GM12878 (cell line): Measurements from ENCODE around the gene LPGAT1. TPM values are rescaled to one million over a fixed set of nuclear protein-coding genes. Genes with fewer than 3 reads are reported as not detected.

Source experiments
- ATAC-seq: fragments of 200-7000 bp; cut with Tn5 transposase; 3 replicates; pipeline ENCODE4 v1.9.1; 2020; ENCODE audit warnings: mild to moderate bottlenecking, moderate library complexity
- BruUV-seq: library from RNA; stranded (reverse); fragments of 400-500 nt; replicated peaks from 2 replicates; lab custom pipeline; 2021; lab: Mats Ljungman, UMichigan
- CTCF ChIA-PET: fragments of 300-600 bp; sonication (Branson Sonifier 250); formaldehyde crosslinking; extraction: SDS; loops from one replicate; lab custom pipeline; 2021; ENCODE audit warnings: inconsistent platforms; lab: Yijun Ruan, JAX
- POLR2A ChIA-PET: fragments of 350-600 bp; formaldehyde crosslinking; extraction: SDS; loops from one replicate; lab custom pipeline; 2021; ENCODE audit warnings: inconsistent platforms; lab: Charles Lee
- RAD21 ChIA-PET: fragments of 300-600 bp; sonication (Branson Sonifier 250); formaldehyde crosslinking; loops from one replicate; lab custom pipeline; 2023; ENCODE audit warnings: antibody characterized with exemption; ENCODE audit not compliant: unreplicated experiment; lab: Charles Lee
- SMC1A ChIA-PET: fragments of 300-600 bp; sonication (Branson Sonifier 250); formaldehyde crosslinking; loops from one replicate; lab custom pipeline; 2023; ENCODE audit not compliant: unreplicated experiment, uncharacterized antibody; lab: Charles Lee
- DNase-seq: peaks from one replicate; pipeline ENCODE4 v3.0.0-alpha.2; 2011; ENCODE audit warnings: low read depth, low spot score
- FAIRE-seq: peaks from 3 replicates; lab custom pipeline; 2011; peaks lifted over from hg19 to GRCh38; lab: Jason Lieb, UNC
- H2AFZ ChIP-seq: 2 replicates; pipeline ENCODE4 v1.6.0; 2011; ENCODE audit warnings: low read depth, low read length, control low read depth; ENCODE audit not compliant: control insufficient read depth
- H3K27ac ChIP-seq: 2 replicates; pipeline ENCODE4 v1.5.1; 2011; ENCODE audit warnings: control low read depth; ENCODE audit not compliant: control insufficient read depth, insufficient read depth
- H3K27me3 ChIP-seq, 2 experiments: replicated peaks in 1 of 2; 2 replicates each; pipeline versions ENCODE4 v1.6.0 to v1.6.1; 2011; ENCODE audit warnings: low read length in 1 of 2; ENCODE audit not compliant: control insufficient read depth in 2 of 2, insufficient read depth in 2 of 2
- H3K36me3 ChIP-seq, 2 experiments: 2 replicates each; pipeline ENCODE4 v1.5.1; 2011; ENCODE audit warnings: low read length in 1 of 2; ENCODE audit not compliant: control insufficient read depth in 2 of 2, insufficient read depth in 2 of 2
- H3K4me1 ChIP-seq: 2 replicates; pipeline ENCODE4 v1.6.1; 2011; ENCODE audit warnings: mild to moderate bottlenecking, low read length, moderate library complexity, mixed read lengths; ENCODE audit not compliant: control insufficient read depth, insufficient read depth
- H3K4me2 ChIP-seq: 2 replicates; pipeline ENCODE4 v1.6.0; 2011; ENCODE audit warnings: control low read depth; ENCODE audit not compliant: control insufficient read depth, insufficient read depth
- H3K4me3 ChIP-seq: fragments of 200-600 bp; sonication (generic); 2 replicates; pipeline ENCODE4 v1.5.1; 2016
- H3K79me2 ChIP-seq: 2 replicates; pipeline ENCODE4 v1.6.0; 2011; ENCODE audit warnings: low read length; ENCODE audit not compliant: control insufficient read depth, insufficient read depth
- H3K9ac ChIP-seq: 2 replicates; pipeline ENCODE4 v1.8.0; 2011; ENCODE audit warnings: low read length, control low read depth, mixed read lengths; ENCODE audit not compliant: control insufficient read depth, insufficient read depth
- H3K9me3 ChIP-seq: replicated peaks from 3 replicates; pipeline ENCODE4 v1.5.1; 2011; ENCODE audit warnings: mild to moderate bottlenecking, low read length; ENCODE audit not compliant: control insufficient read depth, insufficient read depth
- H4K20me1 ChIP-seq: 2 replicates; pipeline ENCODE4 v1.6.0; 2011; ENCODE audit not compliant: control insufficient read depth, insufficient read depth
- ASH2L ChIP-seq: fragments of 300-600, 200-600 bp; sonication (generic); IDR thresholded peaks from 2 replicates; pipeline ENCODE4 v1.6.1; 2017; ENCODE audit warnings: low read depth, mild to moderate bottlenecking, borderline replicate concordance
- ATF2 ChIP-seq: IDR thresholded peaks from 2 replicates; pipeline ENCODE4 v1.6.1; 2012; ENCODE audit warnings: low read length, inconsistent platforms
- BHLHE40 ChIP-seq, 2 experiments: fragments of 450-650 bp in 1 of 2; IDR thresholded peaks; 2 replicates each; pipeline ENCODE4 v1.6.1; 2011 to 2017; ENCODE audit warnings: low read depth in 2 of 2, borderline replicate concordance in 1 of 2, improper control_type of control experiment in 1 of 2, low read length in 1 of 2, mild to moderate bottlenecking in 1 of 2
- E4F1 ChIP-seq: fragments of 450-650 bp; IDR thresholded peaks from 2 replicates; pipeline ENCODE4 v1.6.1; 2018; ENCODE audit warnings: borderline replicate concordance, mild to moderate bottlenecking; ENCODE audit not compliant: partially characterized antibody
- FOXK2 ChIP-seq: fragments of 450-650 bp; IDR thresholded peaks from 2 replicates; pipeline ENCODE4 v1.6.1; 2017; ENCODE audit warnings: mild to moderate bottlenecking, moderate library complexity
- IKZF1 ChIP-seq: fragments of 450-650 bp; conservative IDR thresholded peaks from 2 replicates; pipeline ENCODE4 v1.6.1; 2017; ENCODE audit warnings: antibody characterized with exemption, mild to moderate bottlenecking
- POLR2AphosphoS2 ChIP-seq: IDR thresholded peaks from 2 replicates; pipeline ENCODE4 v1.6.1; 2011; ENCODE audit warnings: low read depth, mild to moderate bottlenecking, low read length, improper control_type of control experiment, moderate library complexity
- ZNF384 ChIP-seq: IDR thresholded peaks from 2 replicates; pipeline ENCODE4 v1.6.1; 2012; ENCODE audit warnings: low read depth, mild to moderate bottlenecking, low read length, improper control_type of control experiment, borderline replicate concordance
- WGBS: methylation state at CpG from one replicate; pipeline ENCODE4 v1.1.6; 2016; ENCODE audit warnings: low lambda C conversion rate; ENCODE audit not compliant: insufficient replicate concordance, insufficient coverage; ENCODE audit errors: missing lambda C conversion rate; 5-methylcytosine and 5-hydroxymethylcytosine counted together
- in situ Hi-C: fragments of 300-500 bp; cut with MboI; formaldehyde crosslinking; loops from 9 replicates; pipeline ENCODE4 v1.14.3; 2018; ENCODE audit warnings: mixed read lengths
- intact Hi-C: fragments of 100-400 bp; cut with micrococcal nuclease; formaldehyde crosslinking; loops from one replicate; pipeline ENCODE4 v1.14.2; 2022; ENCODE audit not compliant: unreplicated experiment
- polyA plus RNA-seq, 11 experiments: library from polyadenylated mRNA; depleted of rRNA in 4 of 11; unstranded in 6 of 11; stranded (reverse) in 5 of 11; fragments of >200 nt; fragmentation: Nextera tagmentation in 4 of 11; fragmentation: Illumina TruSeq in 1 of 11; extraction: Ambion mirVana in 4 of 11; extraction: Trizol in 1 of 11; gene quantifications; 1 replicate in 1 of 11; 2 replicates in 10 of 11; pipeline versions ENCODE4 v1.2.1 to v1.2.3, GENCODE V29; 2011 to 2016; ENCODE audit warnings: inconsistent platforms in 2 of 11, missing spikeins in 2 of 11, low read depth in 1 of 11
- total RNA-seq, 4 experiments: library from RNA; depleted of rRNA in 3 of 4; stranded (reverse); fragments of >200 nt in 3 of 4; fragmentation: Illumina TruSeq in 1 of 4; extraction: Trizol in 1 of 4; gene quantifications; 2 replicates each; pipeline versions ENCODE4 v1.2.1 to v1.2.3, GENCODE V29; 2013 to 2021

LPGAT1 gene
- total and polyA plus RNA-seq, 10 of the 15 experiments (the other 5 are each of a cell fraction or from before 2014, with no cell fraction given) = 5.8 to 40.6 (median 19.2) TPM

- RAD21 ChIA-PET = no interaction called here
- Histone ChIP-seq H2AFZ (no peak overlapping the region), H3K4me2 (no peak overlapping the region), H4K20me1 (no peaks in the 10 kb centered on the region), H3K79me2 (no peaks in the 10 kb centered on the region), H3K27me3 (no peaks in the 10 kb centered on the region), H3K27ac (no peak overlapping the region), H3K9ac (no peak overlapping the region), H3K9me3 (no peaks in the 10 kb centered on the region), H3K36me3 (no peaks in the 10 kb centered on the region), H3K4me1 (no peaks in the 10 kb centered on the region), H3K4me3 (no peak overlapping the region)
- BruUV-seq = no TSS peak
- WGBS = 78% methylated on average over 10 of the region's 10 CpGs
- POLR2A ChIA-PET = interaction anchor here (0.6 to 0.7 kb wide), 2 partner anchors 14 to 75 kb away, joined by 3 to 5 read pairs; no protein-coding TSS in a partner anchor
- CTCF ChIA-PET = interaction anchor here (1.4 kb wide), 1 partner anchor 14 kb away, joined by 5 read pairs; no protein-coding TSS in a partner anchor
- FAIRE-seq (no peak), DNase-seq (no peak), ATAC-seq (no peak)
- intact Hi-C loops (no loop called here), in situ Hi-C loops (no loop called here)
- no peak for TF ChIP-seq IKZF1
- no peak for TF ChIP-seq ZNF384
- TF ChIP-seq POLR2AphosphoS2 = no peak
- TF ChIP-seq ASH2L = no peak
- SMC1A ChIA-PET = interaction anchor here (1.0 kb wide), 1 partner anchor 24 kb away, joined by 4 read pairs; no protein-coding TSS in a partner anchor
Observed at GRCh38 chr1:211713231-211713630, 117.3 kb downstream of the LPGAT1 start.

- ChIA-PET RAD21 (interaction anchor here (0.6 kb wide), 1 partner anchor 214 kb away, joined by 3 read pairs; no protein-coding TSS in a partner anchor), CTCF (interaction anchor here (1.4 kb wide), 1 partner anchor 31 kb away, joined by 4 read pairs; no protein-coding TSS in a partner anchor), POLR2A (no interaction called here), SMC1A (interaction anchor here (0.9 to 2.7 kb wide), 2 partner anchors 9 to 13 kb away, joined by 3 to 10 read pairs; no protein-coding TSS in a partner anchor)
- Histone ChIP-seq H3K4me1 (no peaks in the 10 kb centered on the region), H3K4me3 (no peak overlapping the region), H3K79me2 (no peaks in the 10 kb centered on the region), H3K4me2 (no peak overlapping the region), H4K20me1 (no peaks in the 10 kb centered on the region), H3K27ac (no peak overlapping the region), H2AFZ (no peak overlapping the region), H3K9ac (no peak overlapping the region), H3K36me3 (no peaks in the 10 kb centered on the region), H3K27me3 (no peaks in the 10 kb centered on the region), H3K9me3 (no peaks in the 10 kb centered on the region)
- DNase-seq (no peak), FAIRE-seq (no peak), ATAC-seq (no peak)
- BruUV-seq = no TSS peak
- TF ChIP-seq FOXK2 (no peak), ATF2 (no peak), E4F1 (no peak), BHLHE40 (IDR thresholded peaks at IDR 0.05; ENCODE audit: borderline replicate concordance in 1 of 2, low read depth in 2 of 2, low read length in 1 of 2) (0 out of 4 replicates have a peak, but pooled peaks of 1 of the 2 experiments have one; percentile 14)
- intact Hi-C loops (no loop called here), in situ Hi-C loops (no loop called here)
- WGBS = 73% methylated on average over 4 of the region's 4 CpGs
Observed at GRCh38 chr1:211711315-211711705, 119.3 kb downstream of the LPGAT1 start.
